Measurements from ENCODE around the gene HOXD3.

DNA sequence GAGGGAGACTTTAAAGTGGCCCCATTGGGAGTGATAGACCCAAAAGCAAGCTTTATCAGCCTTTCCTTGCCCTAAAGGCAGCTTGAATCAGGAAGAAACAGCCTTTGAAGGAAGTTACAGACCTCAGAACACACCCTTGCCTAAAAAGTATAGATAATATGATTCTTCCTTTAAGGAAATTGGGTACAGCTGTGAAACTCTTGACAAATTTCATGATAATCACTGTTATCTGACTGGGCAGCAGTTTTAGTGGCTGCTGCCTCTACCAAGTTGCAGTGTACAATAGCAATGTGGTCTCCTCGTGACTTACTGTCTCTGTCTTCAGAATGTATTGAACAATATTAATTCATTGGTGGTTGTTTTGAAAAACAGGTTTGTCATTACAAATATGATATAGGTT is 48.0 kb downstream of the HOXD3 start:
- TF ChIP-seq ZNF232 (CRISPR knock-in tag; IDR thresholded peaks at IDR 0.05): no peak
- no peak for TF ChIP-seq AR (CRISPR knock-in tag; IDR thresholded peaks at IDR 0.05)
- no peak for TF ChIP-seq NFYB (CRISPR knock-in tag; conservative IDR thresholded peaks at IDR 0.05; ENCODE audit: low read depth)
- no peak for TF ChIP-seq JUN (CRISPR knock-in tag; IDR thresholded peaks at IDR 0.05)

Measured in WTC11 (cell line).